OCI-M1 (cell line): ENCODE data around the gene AVPR2.

Experiments used
- DNase-seq: peaks from one replicate; lab custom pipeline; 2025; lab: John Stamatoyannopoulos, UW

The AVPR2 gene

DNA sequence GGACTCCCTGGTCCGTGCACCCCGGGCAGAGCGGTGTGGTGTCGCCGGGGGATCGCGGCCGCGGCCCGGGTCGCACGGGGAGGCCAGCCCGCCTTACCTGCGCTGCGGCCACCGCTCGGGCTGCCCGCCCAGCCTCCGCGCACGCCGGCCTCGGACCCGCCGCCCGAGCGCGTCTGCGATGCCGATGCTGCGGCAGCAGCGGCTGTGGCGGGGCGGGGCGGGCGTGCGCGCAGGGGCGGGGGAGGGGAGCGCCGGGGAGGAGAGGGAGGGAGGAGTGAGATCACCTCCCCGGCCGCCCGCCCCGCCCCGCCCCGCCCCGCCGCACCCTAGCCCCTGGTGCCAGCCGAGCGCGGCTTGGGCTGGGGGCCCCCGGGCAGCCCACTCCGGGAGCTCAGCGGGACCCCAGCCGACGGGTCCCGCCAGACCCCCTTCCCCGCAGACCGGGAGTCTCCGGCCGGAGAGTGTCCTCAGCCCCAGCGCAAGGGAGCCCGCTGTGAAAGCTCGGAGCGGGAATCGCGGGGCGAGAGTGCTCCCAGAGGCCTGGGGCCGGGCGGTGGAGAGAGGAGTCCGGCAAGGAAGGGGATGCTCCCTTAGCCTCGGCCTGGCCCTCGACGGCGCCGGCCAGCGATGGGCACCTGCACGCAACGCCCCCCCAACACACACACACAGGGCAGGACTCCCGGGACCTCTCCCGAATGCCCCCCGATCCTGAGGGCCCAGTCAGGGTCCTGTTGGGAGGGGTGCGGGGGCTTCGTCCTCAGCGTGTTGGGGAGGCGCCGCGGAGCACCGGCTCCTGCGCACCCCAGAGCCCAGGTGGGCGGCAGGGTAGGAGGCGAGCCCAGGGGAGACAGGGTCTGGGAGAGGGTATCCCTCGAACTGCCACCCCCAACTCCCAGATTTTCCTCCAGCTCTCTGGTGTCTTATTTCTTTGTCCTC lies 18.2 kb upstream of the AVPR2 start, which contains the start of gene L1CAM:
Gene L1CAM (minus strand): TSS at position 206 of the 936 bp plus-strand sequence. CDS start 10,337 bp downstream, outside the sequence.
- DNase-seq = no peak

GRCh38 chrX:153886915-153887314 lies 17.6 kb upstream of the AVPR2 start:
- no peak for DNase-seq

GRCh38 chrX:153887385-153887784 lies 17.1 kb upstream of the AVPR2 start:
- DNase-seq = no peak

DNA sequence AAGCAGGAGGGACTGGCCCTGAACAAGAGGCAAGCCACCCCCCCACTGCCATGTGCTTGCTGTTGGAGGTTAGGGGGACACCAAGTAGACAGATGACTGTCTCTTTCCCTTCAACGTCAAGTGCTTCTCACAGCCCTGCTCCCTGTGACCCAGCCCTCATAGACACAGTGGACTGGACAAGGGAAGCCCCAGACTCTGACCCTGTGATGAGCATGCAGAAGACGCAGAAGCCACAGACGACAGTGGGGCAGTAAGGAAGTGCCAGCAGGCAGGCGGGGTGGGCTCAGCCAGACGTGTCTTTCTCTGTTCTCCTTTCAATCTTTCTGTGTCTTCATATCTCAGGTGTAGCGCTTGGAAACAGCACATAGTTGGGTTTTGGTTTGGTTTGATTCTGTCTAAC lies 16.1 kb upstream of the AVPR2 start:
- no peak for DNase-seq

DNA sequence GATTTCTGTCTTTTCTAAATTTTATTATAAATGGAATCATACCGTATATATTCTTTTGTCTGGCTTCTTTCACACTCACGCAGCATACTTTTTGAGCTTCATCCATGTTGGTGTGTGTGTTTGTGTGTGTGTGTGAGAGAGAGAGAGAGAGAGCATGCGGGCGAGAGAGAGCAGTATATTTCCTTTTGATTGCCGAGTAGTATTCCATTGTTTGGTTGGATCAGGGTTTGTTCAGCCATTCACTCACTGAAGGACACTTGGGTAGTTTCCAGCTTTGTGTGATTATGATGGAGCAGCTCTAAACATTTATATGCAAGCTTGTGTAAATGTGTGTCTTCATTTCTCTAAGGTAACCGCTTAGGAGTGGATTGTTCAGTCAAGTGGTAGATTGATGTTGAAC lies 15.3 kb upstream of the AVPR2 start:
- DNase-seq = no peak

DNA sequence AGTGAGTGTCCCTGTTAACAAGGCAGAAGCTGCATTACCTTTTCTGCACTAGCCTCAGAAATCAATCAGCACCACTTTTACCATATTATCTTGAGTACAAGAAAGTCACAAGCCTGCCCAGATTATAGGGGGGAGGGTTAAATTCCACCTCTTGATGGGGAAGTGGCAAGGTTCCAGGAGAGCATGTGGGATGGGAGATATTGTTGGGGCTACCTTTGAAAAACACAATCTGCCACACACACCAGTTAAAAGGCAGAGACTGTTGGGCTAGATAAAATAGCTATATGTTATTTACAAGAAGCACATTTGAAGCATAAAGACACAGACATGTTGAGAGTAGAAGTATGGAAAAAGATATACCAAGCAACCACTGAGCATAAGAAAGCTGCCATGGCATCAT lies 6.6 kb upstream of the AVPR2 start:
- peak; percentile 96 for DNase-seq

GRCh38 chrX:153900831-153901752 lies 3.4 kb upstream of the AVPR2 start:
- DNase-seq = peak; percentile 95

DNA sequence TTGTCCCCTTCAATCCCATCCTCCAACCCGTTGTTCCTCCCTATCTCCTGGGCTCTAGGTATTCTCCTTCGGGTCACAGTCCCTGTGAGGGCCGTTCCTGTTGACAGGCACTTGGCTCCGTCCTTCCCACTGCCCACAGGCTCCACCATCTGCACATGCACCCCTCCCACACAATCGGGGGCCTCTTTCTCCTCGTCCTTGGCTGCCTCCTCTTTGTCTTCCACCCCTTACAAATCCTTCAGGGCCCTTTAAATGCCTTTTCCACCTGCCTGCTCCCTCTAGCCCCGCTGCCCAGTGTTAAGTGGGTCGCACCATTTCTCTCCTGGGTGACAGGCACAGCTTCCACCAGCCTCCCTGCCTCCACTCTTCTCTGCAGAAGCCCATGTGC lies 2.7 kb upstream of the AVPR2 start:
- peak; percentile 28 for DNase-seq

DNA sequence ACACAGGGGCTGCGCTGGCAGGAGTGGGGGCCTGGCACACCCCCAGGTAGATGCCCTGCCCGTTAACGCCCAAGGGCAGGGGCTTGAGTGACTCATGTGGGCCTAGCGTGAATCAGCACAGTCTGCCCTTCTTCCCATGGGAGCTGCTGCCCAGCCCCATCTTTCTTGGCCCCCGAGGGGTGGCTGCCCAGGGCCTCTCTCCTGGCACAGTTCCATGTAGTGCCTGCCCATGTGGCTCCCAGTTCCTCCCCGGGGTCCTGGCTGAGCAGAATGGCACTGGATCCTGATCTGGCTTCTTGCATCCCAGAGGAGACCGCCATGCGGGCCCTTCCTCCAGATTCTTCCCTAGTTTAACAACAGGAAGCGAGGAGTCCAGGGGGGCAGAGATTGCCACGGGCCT lies 2.1 kb upstream of the AVPR2 start:
- DNase-seq = peak; percentile 25

DNA sequence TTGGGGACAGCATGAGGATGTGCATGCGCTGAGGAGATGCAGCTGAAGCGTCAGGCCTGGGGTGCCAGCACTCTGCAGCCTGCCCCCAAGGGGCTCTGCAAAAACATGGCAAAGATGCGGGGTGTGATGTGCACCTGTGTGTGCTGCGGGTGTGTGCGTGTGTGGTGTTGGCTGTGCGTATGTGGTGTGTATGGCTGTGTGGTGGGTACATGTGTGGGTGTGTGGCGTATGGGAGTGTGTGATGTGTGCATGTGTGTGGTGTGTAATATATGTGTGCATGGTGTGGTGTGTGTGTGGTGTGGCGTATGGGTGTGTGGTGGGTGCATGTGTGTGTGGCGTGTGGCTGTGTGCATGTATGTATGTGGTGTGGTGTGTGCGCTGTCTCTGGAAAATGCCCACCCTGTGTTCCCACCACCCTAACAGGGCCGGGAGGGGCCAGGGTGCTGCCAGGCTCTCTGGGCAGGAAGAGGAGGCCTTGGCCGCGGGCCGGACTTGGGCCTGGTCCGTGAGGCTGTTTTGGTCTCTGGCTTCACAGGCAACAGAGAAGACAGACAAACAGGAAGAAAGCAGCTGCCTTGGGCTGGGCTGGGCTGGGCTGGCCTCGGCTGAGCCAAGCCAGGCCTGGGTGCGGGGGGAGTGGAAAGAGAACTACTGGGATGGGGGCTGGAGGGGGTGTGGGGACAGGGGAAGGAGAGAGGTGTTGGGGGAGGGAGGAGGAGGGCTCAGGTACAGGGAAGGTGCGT lies 1.1 kb upstream of the AVPR2 start:
- peak; percentile 35 for DNase-seq

DNA sequence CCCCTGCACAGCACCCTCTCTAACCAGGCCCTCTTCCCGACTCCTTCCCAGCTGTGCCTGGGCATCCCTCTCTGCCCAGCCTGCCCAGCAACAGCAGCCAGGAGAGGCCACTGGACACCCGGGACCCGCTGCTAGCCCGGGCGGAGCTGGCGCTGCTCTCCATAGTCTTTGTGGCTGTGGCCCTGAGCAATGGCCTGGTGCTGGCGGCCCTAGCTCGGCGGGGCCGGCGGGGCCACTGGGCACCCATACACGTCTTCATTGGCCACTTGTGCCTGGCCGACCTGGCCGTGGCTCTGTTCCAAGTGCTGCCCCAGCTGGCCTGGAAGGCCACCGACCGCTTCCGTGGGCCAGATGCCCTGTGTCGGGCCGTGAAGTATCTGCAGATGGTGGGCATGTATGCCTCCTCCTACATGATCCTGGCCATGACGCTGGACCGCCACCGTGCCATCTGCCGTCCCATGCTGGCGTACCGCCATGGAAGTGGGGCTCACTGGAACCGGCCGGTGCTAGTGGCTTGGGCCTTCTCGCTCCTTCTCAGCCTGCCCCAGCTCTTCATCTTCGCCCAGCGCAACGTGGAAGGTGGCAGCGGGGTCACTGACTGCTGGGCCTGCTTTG lies 1.1 kb downstream of the AVPR2 start:
- no peak for DNase-seq

DNA sequence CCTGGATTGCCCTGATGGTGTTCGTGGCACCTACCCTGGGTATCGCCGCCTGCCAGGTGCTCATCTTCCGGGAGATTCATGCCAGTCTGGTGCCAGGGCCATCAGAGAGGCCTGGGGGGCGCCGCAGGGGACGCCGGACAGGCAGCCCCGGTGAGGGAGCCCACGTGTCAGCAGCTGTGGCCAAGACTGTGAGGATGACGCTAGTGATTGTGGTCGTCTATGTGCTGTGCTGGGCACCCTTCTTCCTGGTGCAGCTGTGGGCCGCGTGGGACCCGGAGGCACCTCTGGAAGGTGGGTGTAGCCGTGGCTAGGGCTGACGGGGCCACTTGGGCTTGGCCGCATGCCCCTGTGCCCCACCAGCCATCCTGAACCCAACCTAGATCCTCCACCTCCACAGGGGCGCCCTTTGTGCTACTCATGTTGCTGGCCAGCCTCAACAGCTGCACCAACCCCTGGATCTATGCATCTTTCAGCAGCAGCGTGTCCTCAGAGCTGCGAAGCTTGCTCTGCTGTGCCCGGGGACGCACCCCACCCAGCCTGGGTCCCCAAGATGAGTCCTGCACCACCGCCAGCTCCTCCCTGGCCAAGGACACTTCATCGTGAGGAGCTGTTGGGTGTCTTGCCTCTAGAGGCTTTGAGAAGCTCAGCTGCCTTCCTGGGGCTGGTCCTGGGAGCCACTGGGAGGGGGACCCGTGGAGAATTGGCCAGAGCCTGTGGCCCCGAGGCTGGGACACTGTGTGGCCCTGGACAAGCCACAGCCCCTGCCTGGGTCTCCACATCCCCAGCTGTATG lies 1.8 kb downstream of the AVPR2 start:
- no peak for DNase-seq

DNA sequence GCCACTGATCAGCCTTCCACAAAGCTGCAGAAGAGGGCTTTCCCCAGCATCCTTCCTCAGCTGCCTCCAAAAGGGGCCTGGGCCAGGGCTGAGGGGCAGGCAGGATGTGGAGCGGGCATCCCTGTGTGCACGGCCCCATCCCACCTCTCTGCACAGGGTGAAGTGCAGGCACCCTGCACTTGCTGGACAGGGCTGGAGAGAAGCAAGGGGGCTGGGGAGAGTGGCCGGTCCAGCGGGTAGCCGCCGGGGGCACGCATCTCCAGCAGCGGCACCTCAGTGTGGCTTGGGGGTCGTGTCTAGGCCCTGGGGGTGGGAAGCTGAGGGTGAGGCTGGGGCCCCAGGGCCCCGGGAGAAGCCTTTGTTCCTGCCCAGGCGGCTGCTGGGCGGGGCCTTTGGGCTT lies 3.0 kb downstream of the AVPR2 start:
- DNase-seq = no peak

DNA sequence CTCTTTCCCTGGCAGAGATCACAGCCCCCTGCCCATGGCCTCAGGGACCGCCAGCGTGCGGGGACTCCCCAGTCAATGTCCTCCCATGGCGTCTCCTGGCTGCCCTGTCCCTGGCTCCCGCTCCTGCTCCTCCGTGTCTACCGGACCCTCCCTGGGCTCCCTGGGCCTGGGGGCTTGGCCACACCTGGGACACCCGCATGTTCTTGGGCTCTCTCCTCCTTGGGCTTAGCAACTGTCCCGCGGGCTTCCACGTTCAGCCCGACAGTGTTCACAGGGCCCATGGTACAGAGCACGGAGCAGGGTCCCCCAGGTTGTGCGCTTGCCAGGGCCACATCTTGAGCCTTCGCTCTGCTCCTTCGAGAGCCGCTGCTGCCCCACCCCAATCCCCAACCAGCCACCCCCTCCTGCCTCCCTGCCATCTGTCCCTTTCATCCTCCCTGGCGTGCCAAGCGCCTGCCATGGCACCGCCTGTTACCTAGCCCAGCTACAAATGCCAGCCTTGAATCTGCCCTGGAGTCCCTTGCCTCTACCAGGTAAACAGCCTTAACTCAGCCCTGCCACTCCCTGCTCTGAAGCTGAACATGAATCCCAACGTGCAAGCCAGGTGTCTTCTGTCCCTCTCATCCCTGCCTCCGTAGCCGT lies 3.9 kb downstream of the AVPR2 start:
- DNase-seq = no peak

- DNase-seq = peak; percentile 39
These were observed 4.8 kb downstream of the AVPR2 start for GRCh38 chrX:153909024-153909979.

DNA sequence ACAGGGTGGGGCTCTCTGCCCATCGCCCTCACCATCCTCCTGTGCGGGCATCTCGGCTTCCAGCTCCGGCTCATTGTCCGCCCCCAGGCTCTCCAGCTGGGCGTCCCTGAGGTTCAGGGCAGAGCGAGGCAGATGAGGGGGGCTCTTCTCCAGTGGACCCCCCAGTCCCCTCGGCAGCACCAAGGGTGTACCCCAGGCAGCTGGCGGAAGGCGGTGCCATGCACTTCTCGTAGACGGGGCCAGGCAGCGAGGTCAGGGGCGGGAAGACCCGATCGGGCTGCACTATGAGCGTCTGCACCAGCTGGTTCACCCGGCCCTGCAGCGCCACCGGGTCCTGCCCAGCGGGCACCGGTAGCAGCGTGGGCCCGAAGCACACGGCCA lies 5.5 kb downstream of the AVPR2 start:
- DNase-seq = no peak

DNA sequence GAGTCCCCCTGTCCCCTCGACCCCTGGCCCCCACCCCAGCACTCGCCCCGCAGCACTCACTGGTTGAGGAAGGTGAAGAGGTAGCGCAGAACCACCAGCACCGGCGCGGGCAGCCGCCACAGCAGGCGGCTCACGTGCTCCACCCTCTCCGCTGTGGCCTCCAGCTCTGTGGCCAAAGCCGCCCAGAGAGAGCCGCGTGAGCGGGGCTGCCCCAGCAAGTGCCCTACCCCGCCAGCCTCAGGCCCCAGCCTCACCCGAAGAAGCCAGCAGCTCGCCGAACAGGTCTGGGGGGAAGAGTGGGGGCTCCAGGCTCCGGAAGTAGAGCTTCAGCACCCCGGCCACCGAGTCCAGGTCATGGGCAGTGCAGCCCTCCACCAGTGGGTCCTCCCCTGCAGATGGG lies 6.0 kb downstream of the AVPR2 start:
- no peak for DNase-seq

GRCh38 chrX:153911798-153912197 lies 7.3 kb downstream of the AVPR2 start:
- DNase-seq = no peak

- no peak for DNase-seq
These were observed 8.7 kb downstream of the AVPR2 start for GRCh38 chrX:153913211-153913610.
